ENCODE measurements around the gene TGFBR3. TPM values are rescaled to one million over a fixed set of nuclear protein-coding genes. Genes with fewer than 3 reads are reported as not detected.
A peak's percentile ranks its signal among the peaks of the same experiment; 100 is the strongest.

Gene TGFBR3
- total RNA-seq, 1 donor from 2014 or later, result 7.4 TPM

DNA sequence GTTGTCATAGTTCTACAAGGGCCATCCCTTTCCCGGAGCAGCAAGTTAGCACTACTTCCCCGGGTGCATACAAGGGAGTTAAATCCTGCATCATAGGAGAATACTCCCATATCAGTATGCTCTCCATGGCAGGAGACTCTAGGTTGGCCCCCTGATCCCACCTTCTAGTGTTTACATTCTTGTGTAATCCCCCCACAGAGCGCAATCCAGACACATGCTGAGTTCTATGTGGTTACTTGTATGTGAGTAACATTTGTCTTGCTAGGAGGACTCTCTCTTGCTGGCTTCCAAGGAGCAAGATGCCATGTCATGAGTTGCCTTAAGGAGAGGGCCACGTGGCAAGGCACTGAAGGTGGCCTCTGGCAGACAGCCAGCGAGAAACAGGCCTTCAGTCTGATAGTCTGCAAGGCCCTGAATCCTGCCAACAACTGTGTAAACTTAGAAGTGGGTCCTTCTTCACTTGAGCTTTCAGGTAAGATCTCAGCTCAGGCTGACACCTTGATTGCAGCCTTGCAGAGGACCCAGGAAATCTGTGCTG lies 230.0 kb downstream of the TGFBR3 start:
- DNase-seq, result no peak
- Mint-ChIP-seq H3K27ac (no peak overlapping the region), H3K36me3 (ENCODE audit: low read depth) (no peaks in the 10 kb centered on the region), H3K9me3 (peaks cover 16% of the 10 kb centered on the region), H3K4me3 (no peak overlapping the region), H3K27me3 (no peaks in the 10 kb centered on the region), H3K4me1 (peaks cover 6% of the 10 kb centered on the region)
- intact Hi-C loops (cut with micrococcal nuclease), result no loop called here

DNA sequence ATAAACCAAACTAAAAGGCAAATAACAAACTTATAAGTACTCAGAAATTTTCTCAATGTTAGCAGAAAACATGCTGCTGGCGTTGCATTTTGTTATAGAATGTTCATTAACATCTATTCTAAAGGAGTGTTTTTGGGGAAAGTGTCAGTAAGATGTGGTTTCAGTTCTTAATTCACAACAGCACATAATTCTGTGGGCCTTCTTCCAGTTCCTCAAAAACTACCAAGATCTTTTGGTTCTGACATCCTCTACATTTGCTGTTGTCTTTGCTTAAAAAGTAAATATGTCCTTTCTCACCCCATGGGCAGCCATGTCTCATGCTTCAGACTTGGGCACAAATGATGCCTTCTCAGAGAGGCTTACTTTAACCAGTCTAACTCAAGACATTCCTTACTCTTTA lies 232.8 kb downstream of the TGFBR3 start:
- Mint-ChIP-seq H3K27ac (no peak overlapping the region), H3K4me1 (peaks cover 9% of the 10 kb centered on the region), H3K27me3 (no peaks in the 10 kb centered on the region), H3K9me3 (peaks cover 6% of the 10 kb centered on the region), H3K36me3 (ENCODE audit: low read depth) (no peaks in the 10 kb centered on the region), H3K4me3 (no peak overlapping the region)
- no peak for DNase-seq
- intact Hi-C loops (cut with micrococcal nuclease), result no loop called here

DNA sequence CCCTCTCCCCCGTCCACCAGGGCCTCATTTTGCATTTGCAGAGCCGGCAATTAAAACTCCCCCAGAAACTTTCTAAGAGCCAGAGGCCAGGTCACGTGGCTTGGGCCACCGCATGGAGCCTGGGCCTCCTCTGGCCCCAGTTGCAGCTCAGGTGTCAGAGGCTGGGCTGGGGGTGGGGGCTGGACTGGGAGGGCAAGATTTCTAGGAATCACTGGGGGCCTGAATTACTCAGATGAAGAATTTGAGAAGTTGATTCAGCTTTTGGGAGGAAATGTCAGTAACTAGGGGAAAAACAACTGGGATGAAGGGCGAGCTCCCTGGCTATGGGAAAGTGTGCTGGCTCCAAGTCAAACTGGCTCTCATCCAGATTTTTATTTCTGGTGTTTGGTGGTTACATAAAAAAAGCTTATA lies 234.3 kb downstream of the TGFBR3 start:
- Mint-ChIP-seq H3K4me1 (peaks cover 14% of the 10 kb centered on the region), H3K36me3 (ENCODE audit: low read depth) (no peaks in the 10 kb centered on the region)

DNA sequence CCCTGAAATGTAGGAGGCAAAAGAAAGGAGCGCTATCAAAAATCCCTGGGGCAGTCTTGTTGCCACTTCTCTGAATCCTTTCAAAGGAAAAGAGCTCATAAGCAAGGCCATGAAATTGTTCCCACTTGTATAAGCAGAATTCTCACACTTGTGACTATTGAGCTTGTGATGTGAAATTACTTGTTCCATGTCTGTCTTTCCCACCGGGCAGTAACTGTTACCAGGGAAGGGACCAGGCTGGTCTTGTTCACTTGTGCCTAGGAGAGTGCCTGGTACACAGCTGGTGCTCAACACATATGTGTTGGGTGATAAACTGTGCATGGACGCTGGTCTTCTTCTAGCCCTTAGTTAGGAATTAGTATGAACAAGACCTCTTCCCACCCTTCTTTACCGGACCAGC lies 234.7 kb downstream of the TGFBR3 start:
- H3K27ac Mint-ChIP-seq, result no peak overlapping the region
- intact Hi-C loops (cut with micrococcal nuclease), result no loop called here
- DNase-seq, result no peak
- H3K4me1 Mint-ChIP-seq, result peaks cover 17% of the 10 kb centered on the region
- H3K27me3 Mint-ChIP-seq, result no peaks in the 10 kb centered on the region
- no peak overlapping the region for H3K4me3 Mint-ChIP-seq
- H3K36me3 Mint-ChIP-seq (ENCODE audit: low read depth), result no peaks in the 10 kb centered on the region
- no peaks in the 10 kb centered on the region for H3K9me3 Mint-ChIP-seq

More for the DNA sequence above, 234.3 kb downstream of the TGFBR3 start:
- intact Hi-C loops (cut with micrococcal nuclease), result no loop called here
- no peak overlapping the region for H3K4me3 Mint-ChIP-seq
- H3K27ac Mint-ChIP-seq, result no peak overlapping the region
- no peaks in the 10 kb centered on the region for H3K27me3 Mint-ChIP-seq
- H3K9me3 Mint-ChIP-seq, result no peaks in the 10 kb centered on the region
- DNase-seq, result no peak

DNA sequence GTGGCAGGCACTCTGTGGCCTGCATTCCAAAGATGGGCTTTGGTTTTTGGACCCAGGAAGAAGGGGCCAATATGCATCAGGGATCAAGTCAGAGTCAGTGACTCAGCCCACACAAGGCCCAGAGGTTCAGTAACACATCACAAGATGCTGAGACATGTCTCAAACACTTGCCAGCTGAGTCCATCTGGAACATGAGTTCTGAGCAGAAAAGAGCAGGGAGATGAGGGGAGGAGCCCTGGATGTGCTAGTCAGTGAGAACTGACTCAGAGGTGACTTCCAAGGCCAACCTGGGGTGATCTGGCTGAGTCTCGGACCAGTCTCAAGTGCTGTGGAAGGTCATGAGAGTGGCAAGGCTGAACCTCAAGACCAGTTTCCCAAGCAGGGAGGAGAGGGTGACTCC lies 235.2 kb downstream of the TGFBR3 start:
- H3K36me3 Mint-ChIP-seq (ENCODE audit: low read depth), result no peaks in the 10 kb centered on the region
- no peaks in the 10 kb centered on the region for H3K27me3 Mint-ChIP-seq
- peaks cover 17% of the 10 kb centered on the region for H3K4me1 Mint-ChIP-seq
- H3K27ac Mint-ChIP-seq, result peak overlapping the region; percentile 18
- intact Hi-C loops (cut with micrococcal nuclease), result no loop called here
- H3K4me3 Mint-ChIP-seq, result no peak overlapping the region
- H3K9me3 Mint-ChIP-seq, result no peaks in the 10 kb centered on the region
- DNase-seq, result no peak

DNA sequence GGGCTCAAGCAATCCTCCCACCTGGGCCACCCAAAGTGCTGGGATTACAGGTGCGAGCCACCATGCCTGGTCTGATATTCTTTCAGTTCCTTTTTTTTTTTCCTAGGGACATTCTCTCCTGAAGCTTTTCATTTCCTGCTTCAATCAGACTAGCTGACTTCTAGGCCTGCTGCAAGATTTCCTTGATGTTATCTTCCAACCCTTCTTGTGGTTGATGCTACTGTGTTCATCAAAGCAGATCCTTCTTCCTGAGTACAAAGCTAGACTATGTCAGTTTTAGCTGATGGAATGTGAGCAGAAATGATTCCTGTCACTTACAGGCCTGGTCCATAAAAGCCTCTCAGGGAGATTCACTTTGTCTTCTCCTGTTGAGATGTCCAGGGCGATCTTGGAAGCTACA lies 238.9 kb downstream of the TGFBR3 start:
- H3K4me3 Mint-ChIP-seq, result no peak overlapping the region
- no peaks in the 10 kb centered on the region for H3K9me3 Mint-ChIP-seq
- H3K27ac Mint-ChIP-seq, result no peak overlapping the region
- H3K27me3 Mint-ChIP-seq, result peaks cover 7% of the 10 kb centered on the region
- intact Hi-C loops (cut with micrococcal nuclease), result no loop called here
- peaks cover 16% of the 10 kb centered on the region for H3K4me1 Mint-ChIP-seq
- DNase-seq, result no peak
- H3K36me3 Mint-ChIP-seq (ENCODE audit: low read depth), result no peaks in the 10 kb centered on the region

DNA sequence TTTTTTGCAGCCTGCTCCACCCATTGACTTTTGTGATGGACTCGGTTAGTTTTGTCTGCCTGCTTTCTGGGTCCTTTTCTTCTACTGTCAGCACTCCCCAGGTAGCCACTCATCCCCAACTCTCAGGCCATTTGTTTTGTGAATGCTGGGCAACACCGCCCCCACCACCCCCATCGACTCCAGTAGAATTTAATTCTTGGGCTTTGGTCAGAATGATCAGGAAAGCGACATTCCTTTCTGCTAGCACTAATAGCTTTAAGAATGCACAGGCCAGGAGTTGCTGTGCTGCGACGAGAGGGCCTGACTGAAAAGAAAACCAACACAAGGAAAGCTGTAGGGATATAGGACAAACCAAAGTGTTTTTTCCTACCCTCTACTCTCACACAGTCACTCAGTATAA lies 240.9 kb downstream of the TGFBR3 start:
- H3K4me3 Mint-ChIP-seq, result no peak overlapping the region
- H3K27ac Mint-ChIP-seq, result no peak overlapping the region
- H3K9me3 Mint-ChIP-seq, result peaks cover 13% of the 10 kb centered on the region
- intact Hi-C loops (cut with micrococcal nuclease), result no loop called here
- peaks cover 12% of the 10 kb centered on the region for H3K4me1 Mint-ChIP-seq
- peaks cover 8% of the 10 kb centered on the region for H3K27me3 Mint-ChIP-seq
- H3K36me3 Mint-ChIP-seq (ENCODE audit: low read depth), result peaks cover 6% of the 10 kb centered on the region
- no peak for DNase-seq

DNA sequence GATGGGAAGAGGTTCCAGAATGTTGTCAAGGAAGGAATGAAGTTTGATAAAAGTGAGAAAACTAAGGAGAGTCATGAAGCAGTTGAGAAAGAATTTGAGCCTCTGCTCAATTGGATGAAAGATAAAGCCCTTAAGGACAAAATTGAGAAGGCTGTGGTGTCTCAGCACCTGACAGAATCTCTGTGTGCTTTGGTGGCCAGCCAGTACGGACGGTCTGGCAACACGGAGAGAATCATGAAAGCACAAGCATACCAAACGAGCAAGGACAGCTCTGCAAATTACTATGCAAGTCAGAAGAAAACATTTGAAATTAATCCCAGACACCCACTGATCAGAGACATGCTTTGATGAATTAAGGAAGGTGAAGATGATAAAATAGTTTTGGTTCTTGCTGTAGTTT lies 242.5 kb downstream of the TGFBR3 start:
- Mint-ChIP-seq H3K4me1 (peaks cover 12% of the 10 kb centered on the region), H3K27ac (no peak overlapping the region), H3K36me3 (ENCODE audit: low read depth) (peaks cover 6% of the 10 kb centered on the region), H3K27me3 (peaks cover 8% of the 10 kb centered on the region), H3K9me3 (peaks cover 13% of the 10 kb centered on the region), H3K4me3 (no peak overlapping the region)
- intact Hi-C loops (cut with micrococcal nuclease), result no loop called here
- no peak for DNase-seq

DNA sequence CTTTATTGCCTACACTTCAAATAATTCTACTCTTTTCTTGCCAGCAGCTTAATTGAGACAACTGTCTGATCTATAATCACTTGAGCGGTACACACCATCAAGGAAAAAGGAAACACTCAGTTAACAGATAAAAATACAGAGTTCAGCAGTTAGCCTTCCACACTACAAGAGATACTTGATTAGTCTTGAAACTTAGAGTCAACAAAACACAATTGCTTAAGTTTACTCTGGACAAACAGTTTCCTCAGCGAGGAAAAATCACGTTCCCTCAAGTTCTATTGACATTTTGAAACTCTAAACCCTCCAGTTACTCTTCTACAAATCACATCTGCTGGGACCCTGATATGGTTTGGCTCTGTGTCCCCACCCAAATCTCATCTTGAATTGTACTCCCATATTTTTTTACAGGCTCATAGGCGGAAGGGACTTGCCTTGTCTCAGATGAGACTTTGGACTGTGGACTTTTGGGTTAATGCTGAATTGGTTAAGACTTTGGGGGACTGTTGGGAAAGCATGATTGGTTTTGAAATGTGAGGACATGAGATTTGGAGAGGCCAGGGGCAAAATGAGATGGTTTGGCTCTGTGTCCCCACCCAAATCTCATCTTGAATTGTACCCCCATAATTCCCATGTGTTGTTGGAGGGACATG lies 244.9 kb downstream of the TGFBR3 start:
- H3K4me3 Mint-ChIP-seq, result no peak overlapping the region
- peaks cover 8% of the 10 kb centered on the region for H3K27me3 Mint-ChIP-seq
- H3K9me3 Mint-ChIP-seq, result peaks cover 13% of the 10 kb centered on the region
- intact Hi-C loops (cut with micrococcal nuclease), result no loop called here
- no peak for DNase-seq
- H3K36me3 Mint-ChIP-seq (ENCODE audit: low read depth), result peaks cover 6% of the 10 kb centered on the region
- no peak overlapping the region for H3K27ac Mint-ChIP-seq
- no peaks in the 10 kb centered on the region for H3K4me1 Mint-ChIP-seq

DNA sequence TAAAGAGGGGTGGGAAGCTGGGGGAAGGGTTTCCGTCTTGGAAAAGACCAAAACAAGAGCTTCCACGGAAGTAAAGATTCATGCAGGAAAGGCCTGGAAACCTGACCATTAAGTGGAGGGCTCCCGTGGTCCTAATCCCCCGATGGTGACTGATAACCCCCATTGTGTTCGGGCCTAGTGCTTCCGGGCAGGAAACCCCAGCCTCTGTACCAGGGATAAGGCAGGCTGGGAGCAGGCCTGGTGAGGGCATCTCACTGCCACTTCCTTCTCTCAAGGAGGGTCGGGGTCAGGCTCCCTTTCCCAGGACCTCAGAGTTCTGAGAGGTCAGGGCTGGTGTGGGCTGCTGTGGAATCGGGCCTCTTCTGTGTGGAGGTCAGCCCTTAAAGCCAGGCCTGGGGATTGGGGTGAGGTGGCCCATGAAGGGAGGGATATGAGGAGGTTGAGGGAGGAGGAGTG lies 248.4 kb downstream of the TGFBR3 start:
- Mint-ChIP-seq H3K36me3 (ENCODE audit: low read depth) (peaks cover 6% of the 10 kb centered on the region), H3K27me3 (peaks cover 4% of the 10 kb centered on the region), H3K9me3 (peaks cover 13% of the 10 kb centered on the region), H3K4me3 (no peak overlapping the region), H3K27ac (no peak overlapping the region), H3K4me1 (peaks cover 7% of the 10 kb centered on the region)
- intact Hi-C loops (cut with micrococcal nuclease), result no loop called here
- DNase-seq, result no peak

DNA sequence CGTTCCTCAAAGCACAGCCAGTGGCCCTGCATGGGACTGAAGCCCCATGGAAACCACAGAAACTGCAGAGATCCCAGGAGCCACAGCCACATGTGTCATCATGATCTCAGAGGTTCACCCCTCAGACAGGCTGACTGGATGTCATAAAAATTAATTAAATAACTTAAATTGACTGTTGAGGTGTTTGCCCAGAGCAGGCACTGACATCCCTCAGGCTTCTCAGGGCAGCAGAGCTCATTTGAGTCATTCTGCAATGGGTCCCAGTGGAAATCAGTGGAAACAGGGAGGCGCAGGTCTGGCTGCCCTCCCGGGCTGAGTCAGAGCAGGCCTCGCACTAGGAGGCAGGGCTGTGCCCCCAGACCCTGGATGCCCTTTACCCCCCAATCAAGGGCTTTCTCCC lies 250.2 kb downstream of the TGFBR3 start:
- no peak for DNase-seq
- H3K4me3 Mint-ChIP-seq, result no peak overlapping the region
- intact Hi-C loops (cut with micrococcal nuclease), result no loop called here
- H3K9me3 Mint-ChIP-seq, result peaks cover 3% of the 10 kb centered on the region
- peaks cover 2% of the 10 kb centered on the region for H3K27me3 Mint-ChIP-seq
- H3K36me3 Mint-ChIP-seq (ENCODE audit: low read depth), result peaks cover 3% of the 10 kb centered on the region
- no peak overlapping the region for H3K27ac Mint-ChIP-seq
- peaks cover 8% of the 10 kb centered on the region for H3K4me1 Mint-ChIP-seq

DNA sequence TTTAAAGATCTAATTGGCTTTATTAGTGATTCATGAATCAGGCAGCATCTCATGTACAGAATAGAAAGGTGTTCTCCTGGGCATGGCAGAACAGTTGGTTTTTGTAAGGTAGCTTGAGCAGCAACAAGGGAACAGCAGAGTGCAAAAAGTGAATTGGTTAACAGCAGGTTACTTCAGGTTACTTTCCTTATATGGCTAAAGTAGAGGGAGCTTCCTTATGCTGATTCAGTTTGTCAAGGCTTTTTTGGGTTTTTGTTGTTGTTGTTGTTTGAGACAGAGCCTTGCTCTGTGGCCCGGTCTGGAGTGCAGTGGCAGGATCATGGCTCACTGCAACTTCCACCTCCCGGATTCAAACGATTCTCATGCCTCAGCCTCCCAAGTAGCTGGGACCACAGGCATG lies 252.5 kb downstream of the TGFBR3 start:
- intact Hi-C loops (cut with micrococcal nuclease), result no loop called here
- Mint-ChIP-seq H3K27me3 (no peaks in the 10 kb centered on the region), H3K36me3 (ENCODE audit: low read depth) (no peaks in the 10 kb centered on the region), H3K9me3 (no peaks in the 10 kb centered on the region), H3K4me3 (no peak overlapping the region), H3K4me1 (peaks cover 8% of the 10 kb centered on the region), H3K27ac (no peak overlapping the region)
- DNase-seq, result no peak

DNA sequence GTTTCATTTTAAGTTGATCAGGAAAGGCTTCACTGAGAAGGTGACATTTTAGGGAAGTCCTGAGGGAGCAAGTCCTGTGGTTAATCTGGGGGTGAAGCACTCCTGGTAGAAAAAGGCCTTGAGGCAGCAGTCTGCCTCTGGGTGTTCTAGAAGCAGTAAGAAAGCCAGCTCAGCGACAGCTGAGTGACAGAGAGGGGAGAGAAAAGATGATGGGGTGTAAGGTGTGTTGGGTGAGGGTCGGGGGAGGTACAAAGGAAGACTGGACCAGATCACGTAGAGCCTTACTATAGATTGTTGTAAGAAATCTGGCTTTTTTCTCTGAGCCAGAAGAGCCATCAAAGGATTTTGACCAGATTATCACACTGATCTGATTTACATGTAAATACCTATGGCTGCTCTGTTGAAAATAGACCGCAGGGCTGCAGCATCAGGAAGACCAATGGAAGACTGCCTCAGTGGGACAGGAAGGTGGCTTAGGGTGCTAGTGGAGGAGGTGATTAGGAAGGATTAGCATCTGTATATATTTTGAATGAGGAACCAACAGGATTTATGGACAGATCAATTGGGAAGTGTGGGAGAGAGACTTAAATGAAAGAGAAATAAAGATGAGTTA lies 254.1 kb downstream of the TGFBR3 start:
- no peaks in the 10 kb centered on the region for H3K9me3 Mint-ChIP-seq
- no peaks in the 10 kb centered on the region for H3K27me3 Mint-ChIP-seq
- intact Hi-C loops (cut with micrococcal nuclease), result no loop called here
- DNase-seq, result no peak
- H3K36me3 Mint-ChIP-seq (ENCODE audit: low read depth), result no peaks in the 10 kb centered on the region
- H3K4me1 Mint-ChIP-seq, result peaks cover 8% of the 10 kb centered on the region
- H3K4me3 Mint-ChIP-seq, result no peak overlapping the region
- H3K27ac Mint-ChIP-seq, result no peak overlapping the region

DNA sequence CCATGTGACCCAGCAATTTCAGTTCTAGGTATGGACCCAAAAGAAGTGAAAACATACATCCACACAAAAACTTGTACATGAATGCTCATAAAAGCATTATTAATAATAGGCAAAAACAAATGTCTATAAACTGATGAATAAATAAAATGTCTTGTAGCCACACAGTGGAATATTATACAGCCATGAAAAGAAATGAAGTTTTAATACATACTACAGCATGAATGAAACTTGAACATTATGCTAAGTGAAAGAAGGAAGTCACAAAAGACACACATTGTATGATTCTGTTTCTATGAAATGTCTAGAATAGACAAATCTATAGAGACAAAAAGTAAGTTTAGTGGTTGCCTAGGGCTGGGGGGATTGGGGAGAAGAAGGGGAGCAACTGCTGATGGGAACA lies 255.1 kb downstream of the TGFBR3 start:
- intact Hi-C loops (cut with micrococcal nuclease), result no loop called here
- Mint-ChIP-seq H3K4me1 (peaks cover 8% of the 10 kb centered on the region), H3K27ac (no peak overlapping the region), H3K4me3 (no peak overlapping the region), H3K36me3 (ENCODE audit: low read depth) (no peaks in the 10 kb centered on the region), H3K9me3 (no peaks in the 10 kb centered on the region), H3K27me3 (no peaks in the 10 kb centered on the region)
- DNase-seq, result no peak
